ENCODE measurements around the gene TAF4.

GRCh38 chr20:62056975-62057374 lies 8.7 kb downstream of the TAF4 start:
- TF ChIP-seq POLR2A (IDR thresholded peaks at IDR 0.05) (no peak), CTCF (IDR thresholded peaks at IDR 0.05) (no peak)

Data from body of pancreas (tissue), 4 donors.